ENCODE measurements around the gene CCDC32.

Gene CCDC32

GRCh38 chr15:40523611-40524010 is 41.2 kb downstream of the CCDC32 start:
- no peak overlapping the region for H3K27ac ChIP-seq (ENCODE audit: low read length)
- DNase-seq (ENCODE audit: low read depth, low spot score): no peak
- no peak overlapping the region for H3K4me3 ChIP-seq (ENCODE audit: low read length)

DNA sequence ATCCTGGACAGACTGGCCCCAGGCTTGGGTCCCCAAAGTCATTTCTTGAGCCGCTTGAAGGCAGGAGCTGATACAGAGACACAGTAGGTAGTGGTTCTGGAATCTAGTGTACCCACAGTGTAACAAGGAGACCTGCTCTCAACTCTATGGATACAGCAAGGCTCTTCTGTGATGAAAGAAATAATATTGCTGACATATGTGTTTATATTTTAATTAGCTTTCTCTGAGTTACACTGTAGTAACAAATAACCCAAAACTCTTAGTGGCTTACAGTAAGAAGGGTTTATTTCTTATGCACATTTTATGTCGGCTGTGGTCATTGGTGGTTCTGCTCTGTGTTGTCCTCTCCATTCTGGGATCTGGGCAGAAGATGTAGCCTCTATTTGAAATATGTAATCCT is 48.5 kb downstream of the CCDC32 start:
- no peak overlapping the region for H3K27ac ChIP-seq (ENCODE audit: low read length)
- H3K36me3 ChIP-seq (ENCODE audit: control insufficient read depth, insufficient read depth, low read length): no peaks in the 10 kb centered on the region
- peaks cover 3% of the 10 kb centered on the region; the same call in 1 of the 2 replicates for H3K27me3 ChIP-seq (ENCODE audit: control insufficient read depth, insufficient read depth, low read length)
- no CpG with 5 or more reads among the region's 2 CpGs for WGBS (ENCODE audit: insufficient coverage, insufficient read length)
- H3K4me1 ChIP-seq (ENCODE audit: control insufficient read depth, insufficient read depth, low read length): peaks cover 1% of the 10 kb centered on the region; the same call in 1 of the 2 replicates
- no peaks in the 10 kb centered on the region for H3K9me3 ChIP-seq (ENCODE audit: control insufficient read depth, insufficient read depth, low read length)
- DNase-seq (ENCODE audit: low read depth, low spot score): no peak
- H3K4me3 ChIP-seq (ENCODE audit: low read length): no peak overlapping the region

More at GRCh38 chr15:40523611-40524010, 41.2 kb downstream of the CCDC32 start:
- Histone ChIP-seq H3K27me3 (ENCODE audit: control insufficient read depth, insufficient read depth, low read length) (no peaks in the 10 kb centered on the region), H3K9me3 (ENCODE audit: control insufficient read depth, insufficient read depth, low read length) (no peaks in the 10 kb centered on the region), H3K4me1 (ENCODE audit: control insufficient read depth, insufficient read depth, low read length) (0 out of 2 replicates have a peak, but pooled peaks cover 1% of the 10 kb centered on the region), H3K36me3 (ENCODE audit: control insufficient read depth, insufficient read depth, low read length) (no peaks in the 10 kb centered on the region)

GRCh38 chr15:40513609-40514008 is 51.2 kb downstream of the CCDC32 start:
- DNase-seq (ENCODE audit: low read depth, low spot score): no peak
- H3K4me3 ChIP-seq (ENCODE audit: low read length): no peak overlapping the region
- H3K9me3 ChIP-seq (ENCODE audit: control insufficient read depth, insufficient read depth, low read length): no peaks in the 10 kb centered on the region
- H3K27me3 ChIP-seq (ENCODE audit: control insufficient read depth, insufficient read depth, low read length): peaks cover 5% of the 10 kb centered on the region; the same call in 1 of the 2 replicates
- no CpG with 5 or more reads among the region's 5 CpGs for WGBS (ENCODE audit: insufficient coverage, insufficient read length)
- peaks cover 3% of the 10 kb centered on the region; the same call in 1 of the 2 replicates for H3K4me1 ChIP-seq (ENCODE audit: control insufficient read depth, insufficient read depth, low read length)
- H3K27ac ChIP-seq (ENCODE audit: low read length): no peak overlapping the region
- no peaks in the 10 kb centered on the region for H3K36me3 ChIP-seq (ENCODE audit: control insufficient read depth, insufficient read depth, low read length)

- Histone ChIP-seq H3K4me1 (ENCODE audit: control insufficient read depth, insufficient read depth, low read length) (peaks cover 3% of the 10 kb centered on the region; the same call in 1 of the 2 replicates), H3K9me3 (ENCODE audit: control insufficient read depth, insufficient read depth, low read length) (no peaks in the 10 kb centered on the region), H3K36me3 (ENCODE audit: control insufficient read depth, insufficient read depth, low read length) (no peaks in the 10 kb centered on the region), H3K27ac (ENCODE audit: low read length) (no peak overlapping the region), H3K4me3 (ENCODE audit: low read length) (no peak overlapping the region), H3K27me3 (ENCODE audit: control insufficient read depth, insufficient read depth, low read length) (peaks cover 5% of the 10 kb centered on the region; the same call in 1 of the 2 replicates)
- no CpG with 5 or more reads among the region's 2 CpGs for WGBS (ENCODE audit: insufficient coverage, insufficient read length)
- DNase-seq (ENCODE audit: low read depth, low spot score): no peak
These were observed 52.4 kb downstream of the CCDC32 start for GRCh38 chr15:40512440-40512839.

GRCh38 chr15:40511472-40512133 is 53.2 kb downstream of the CCDC32 start:
- no peak overlapping the region for H3K27ac ChIP-seq (ENCODE audit: low read length)
- WGBS (ENCODE audit: insufficient coverage, insufficient read length): no CpG with 5 or more reads among the region's 61 CpGs
- no peaks in the 10 kb centered on the region for H3K9me3 ChIP-seq (ENCODE audit: control insufficient read depth, insufficient read depth, low read length)
- peak overlapping the region; percentile 41; the same call in 1 of the 2 replicates for H3K4me3 ChIP-seq (ENCODE audit: low read length)
- no peak for DNase-seq (ENCODE audit: low read depth, low spot score)
- H3K27me3 ChIP-seq (ENCODE audit: control insufficient read depth, insufficient read depth, low read length): peaks cover 5% of the 10 kb centered on the region; the same call in 1 of the 2 replicates
- H3K4me1 ChIP-seq (ENCODE audit: control insufficient read depth, insufficient read depth, low read length): peaks cover 3% of the 10 kb centered on the region; the same call in 1 of the 2 replicates
- no peaks in the 10 kb centered on the region for H3K36me3 ChIP-seq (ENCODE audit: control insufficient read depth, insufficient read depth, low read length)

- peaks cover 5% of the 10 kb centered on the region; the same call in 1 of the 2 replicates for H3K27me3 ChIP-seq (ENCODE audit: control insufficient read depth, insufficient read depth, low read length)
- DNase-seq (ENCODE audit: low read depth, low spot score): no peak
- H3K27ac ChIP-seq (ENCODE audit: low read length): no peak overlapping the region
- no CpG with 5 or more reads among the region's 22 CpGs for WGBS (ENCODE audit: insufficient coverage, insufficient read length)
- H3K4me1 ChIP-seq (ENCODE audit: control insufficient read depth, insufficient read depth, low read length): peaks cover 3% of the 10 kb centered on the region; the same call in 1 of the 2 replicates
- peak overlapping the region; percentile 41; the same call in 1 of the 2 replicates for H3K4me3 ChIP-seq (ENCODE audit: low read length)
- no peaks in the 10 kb centered on the region for H3K9me3 ChIP-seq (ENCODE audit: control insufficient read depth, insufficient read depth, low read length)
- no peaks in the 10 kb centered on the region for H3K36me3 ChIP-seq (ENCODE audit: control insufficient read depth, insufficient read depth, low read length)
These were observed 53.8 kb downstream of the CCDC32 start for GRCh38 chr15:40511093-40511471.

- no peak overlapping the region for H3K4me3 ChIP-seq (ENCODE audit: low read length)
- no peaks in the 10 kb centered on the region for H3K9me3 ChIP-seq (ENCODE audit: control insufficient read depth, insufficient read depth, low read length)
- no peak overlapping the region for H3K27ac ChIP-seq (ENCODE audit: low read length)
- no peaks in the 10 kb centered on the region for H3K36me3 ChIP-seq (ENCODE audit: control insufficient read depth, insufficient read depth, low read length)
- H3K4me1 ChIP-seq (ENCODE audit: control insufficient read depth, insufficient read depth, low read length): peaks cover 3% of the 10 kb centered on the region; the same call in 1 of the 2 replicates
- peaks cover 5% of the 10 kb centered on the region; the same call in 1 of the 2 replicates for H3K27me3 ChIP-seq (ENCODE audit: control insufficient read depth, insufficient read depth, low read length)
- no peak for DNase-seq (ENCODE audit: low read depth, low spot score)
- no CpG with 5 or more reads among the region's 2 CpGs for whole genome bisulfite sequencing (ENCODE audit: insufficient coverage, insufficient read length)
These were observed 54.6 kb downstream of the CCDC32 start for GRCh38 chr15:40510201-40510600.

DNA sequence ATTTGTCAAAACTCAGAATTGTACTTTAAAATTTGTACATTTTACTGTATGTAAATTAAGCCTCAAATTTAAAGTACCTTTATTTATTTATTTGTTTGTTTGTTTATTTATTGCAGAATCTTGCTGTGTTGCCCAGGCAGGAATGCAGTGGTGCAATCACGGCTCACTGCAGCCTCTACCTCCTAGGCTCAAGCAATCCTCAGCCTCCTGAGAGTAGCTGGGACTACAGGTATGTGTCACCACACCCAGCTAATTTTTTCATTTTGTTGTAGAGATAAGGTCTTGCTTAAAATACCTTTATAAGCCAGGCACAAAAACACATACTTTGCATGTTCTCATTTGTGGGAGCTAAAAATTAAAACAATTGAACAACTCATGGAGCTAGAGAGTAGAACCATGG is 56.6 kb downstream of the CCDC32 start:
- peaks cover 3% of the 10 kb centered on the region; the same call in 1 of the 2 replicates for H3K4me1 ChIP-seq (ENCODE audit: control insufficient read depth, insufficient read depth, low read length)
- no CpG with 5 or more reads among the region's 1 CpG for WGBS (ENCODE audit: insufficient coverage, insufficient read length)

GRCh38 chr15:40506964-40507571 is 57.8 kb downstream of the CCDC32 start:
- Histone ChIP-seq H3K4me3 (ENCODE audit: low read length) (no peak overlapping the region; the same call in 1 of the 2 replicates), H3K27me3 (ENCODE audit: control insufficient read depth, insufficient read depth, low read length) (peaks cover 4% of the 10 kb centered on the region; the same call in 1 of the 2 replicates), H3K36me3 (ENCODE audit: control insufficient read depth, insufficient read depth, low read length) (no peaks in the 10 kb centered on the region), H3K27ac (ENCODE audit: low read length) (no peak overlapping the region), H3K4me1 (ENCODE audit: control insufficient read depth, insufficient read depth, low read length) (peaks cover 3% of the 10 kb centered on the region; the same call in 1 of the 2 replicates), H3K9me3 (ENCODE audit: control insufficient read depth, insufficient read depth, low read length) (no peaks in the 10 kb centered on the region)
- no CpG with 5 or more reads among the region's 30 CpGs for WGBS (ENCODE audit: insufficient coverage, insufficient read length)
- DNase-seq (ENCODE audit: low read depth, low spot score): no peak

More for the DNA sequence above, 56.6 kb downstream of the CCDC32 start:
- H3K27ac ChIP-seq (ENCODE audit: low read length): no peak overlapping the region
- no peak overlapping the region for H3K4me3 ChIP-seq (ENCODE audit: low read length)
- H3K27me3 ChIP-seq (ENCODE audit: control insufficient read depth, insufficient read depth, low read length): peaks cover 5% of the 10 kb centered on the region; the same call in 1 of the 2 replicates
- no peaks in the 10 kb centered on the region for H3K36me3 ChIP-seq (ENCODE audit: control insufficient read depth, insufficient read depth, low read length)
- DNase-seq (ENCODE audit: low read depth, low spot score): no peak
- H3K9me3 ChIP-seq (ENCODE audit: control insufficient read depth, insufficient read depth, low read length): no peaks in the 10 kb centered on the region
